Natural killer cell (primary cell): ENCODE measurements around the gene F2. TPM values are rescaled to one million over a fixed set of nuclear protein-coding genes. Genes with fewer than 3 reads are reported as not detected.
"Not testable (repeated sequence)": the region's sequence is repeated elsewhere in the genome, so short reads cannot be mapped to it uniquely, and the experiment has no call there.

Source experiments
- ATAC-seq, 3 donors: fragments of 150-1000 bp in 2 of 3; fragments of 200-7000 bp in 1 of 3; cut with Tn5 transposase; 1 replicate in 1 of 3; 2 replicates in 2 of 3; pipeline ENCODE4 v1.10.0; 2021; ENCODE audit warnings: mild to moderate bottlenecking in 2 of 3, moderate library complexity in 2 of 3
- DNase-seq, 2 donors: peaks; one replicate each; pipeline versions ENCODE4 v3.0.0 to v3.0.0-alpha.2; 2013 to 2021; ENCODE audit warnings: mixed read lengths in 1 of 2
- H3K27ac ChIP-seq: one replicate; pipeline ENCODE4 v1.5.1; 2013; ENCODE audit warnings: mild to moderate bottlenecking, low read length
- H3K27me3 ChIP-seq: one replicate; pipeline ENCODE4 v1.6.1; 2013; ENCODE audit warnings: low read length; ENCODE audit not compliant: control insufficient read depth, insufficient read depth
- H3K36me3 ChIP-seq: one replicate; pipeline ENCODE4 v1.6.1; 2013; ENCODE audit warnings: low read length; ENCODE audit not compliant: control insufficient read depth, insufficient read depth
- H3K4me1 ChIP-seq: one replicate; pipeline ENCODE4 v1.6.1; 2013; ENCODE audit warnings: low read length; ENCODE audit not compliant: control insufficient read depth, insufficient read depth
- H3K4me3 ChIP-seq: one replicate; pipeline ENCODE4 v1.5.1; 2013; ENCODE audit warnings: low read length
- H3K9me3 ChIP-seq: one replicate; pipeline ENCODE4 v1.6.1; 2013; ENCODE audit warnings: low read length; ENCODE audit not compliant: control insufficient read depth, insufficient read depth
- H3K27ac Mint-ChIP-seq, 2 donors: one replicate each; pipeline ENCODE4 v1.8.0; 2022; ENCODE audit warnings: mild to moderate bottlenecking in 2 of 2, mixed read lengths in 2 of 2, moderate library complexity in 1 of 2
- H3K27me3 Mint-ChIP-seq, 2 donors: one replicate each; pipeline ENCODE4 v1.8.0; 2022; ENCODE audit warnings: low read depth in 2 of 2, mixed read lengths in 2 of 2
- H3K36me3 Mint-ChIP-seq: one replicate; pipeline ENCODE4 v1.8.0; 2022; ENCODE audit warnings: mixed read lengths
- H3K4me1 Mint-ChIP-seq, 2 donors: one replicate each; pipeline ENCODE4 v1.8.0; 2022; ENCODE audit warnings: mixed read lengths in 2 of 2
- H3K4me3 Mint-ChIP-seq: one replicate; pipeline ENCODE4 v1.8.0; 2022; ENCODE audit warnings: mild to moderate bottlenecking, moderate library complexity, mixed read lengths
- H3K9me3 Mint-ChIP-seq, 2 donors: one replicate each; pipeline ENCODE4 v1.8.0; 2022; ENCODE audit warnings: mixed read lengths in 2 of 2
- CTCF ChIP-seq: fragments of 200-600 bp; IDR thresholded peaks from one replicate; pipeline ENCODE4 v1.8.0; 2022; ENCODE audit warnings: antibody characterized with exemption
- WGBS: methylation state at CpG from one replicate; pipeline ENCODE4 v1.1.7; 2013; ENCODE audit warnings: missing lambda C conversion rate; ENCODE audit not compliant: insufficient coverage; 5-methylcytosine and 5-hydroxymethylcytosine counted together
- intact Hi-C: fragments of 100-400 bp; cut with micrococcal nuclease; formaldehyde crosslinking; loops from one replicate; pipeline ENCODE4 v1.14.2; 2022
- total RNA-seq, 4 donors: library from RNA; stranded (reverse); fragments of 120-200 nt in 1 of 4; gene quantifications; one replicate each; pipeline versions ENCODE4 v1.2.3 to v1.2.4, GENCODE V29; 2013 to 2022

Gene F2
- total RNA-seq, 3 donors from 2014 or later (not counting 1 experiment from before 2014, with no cell fraction given): 0.14 TPM; not detected in 2

- Histone ChIP-seq H3K27me3 (no peaks in the 10 kb centered on the region), H3K36me3 (peaks cover 40% of the 10 kb centered on the region), H3K27ac (peak overlapping the region; percentile 53), H3K4me1 (peaks cover 41% of the 10 kb centered on the region), H3K9me3 (no peaks in the 10 kb centered on the region), H3K4me3 (peak overlapping the region; percentile 85)
- ATAC-seq: no peak
- peaks cover 32 to 50% of the 10 kb centered on the region in 2 donors for H3K4me1 Mint-ChIP-seq
- no peaks in the 10 kb centered on the region for H3K27me3 Mint-ChIP-seq
- intact Hi-C loops: loop anchor here (2.0 kb wide), 2 partner anchors 352 to 548 kb away; partner anchors contain the start of gene ACP2
- H3K27ac Mint-ChIP-seq: peak overlapping the region; percentile 84 to 94
- 2% methylated on average over 29 of the region's 29 CpGs for WGBS
- peak overlapping the region; percentile 97 for H3K4me3 Mint-ChIP-seq
- no peak for DNase-seq
- no peaks in the 10 kb centered on the region for H3K36me3 Mint-ChIP-seq
- H3K9me3 Mint-ChIP-seq: no peaks in the 10 kb centered on the region
- no peak for TF ChIP-seq CTCF
Measured at GRCh38 chr11:46701078-46701654, 17.8 kb upstream of the F2 start.

- peaks cover 41% of the 10 kb centered on the region for H3K36me3 ChIP-seq
- no peaks in the 10 kb centered on the region for H3K36me3 Mint-ChIP-seq
- 97% methylated on average over 31 of the region's 31 CpGs for WGBS
Measured at GRCh38 chr11:46705070-46705688, 13.8 kb upstream of the F2 start.

GRCh38 chr11:46706886-46707285 lies 12.1 kb upstream of the F2 start:
- ATAC-seq (no peak), DNase-seq (no peak)
- no peaks in the 10 kb centered on the region for H3K36me3 Mint-ChIP-seq
- H3K27ac Mint-ChIP-seq: no peak overlapping the region
- H3K4me3 ChIP-seq: no peak overlapping the region
- H3K27me3 Mint-ChIP-seq: no peaks in the 10 kb centered on the region
- H3K27me3 ChIP-seq: no peaks in the 10 kb centered on the region
- H3K9me3 Mint-ChIP-seq: no peaks in the 10 kb centered on the region
- no peak for TF ChIP-seq CTCF
- H3K36me3 ChIP-seq: peaks cover 41% of the 10 kb centered on the region
- peaks cover 7% of the 10 kb centered on the region for H3K4me1 ChIP-seq
- H3K4me3 Mint-ChIP-seq: no peak overlapping the region
- peaks cover under 1 to 12% of the 10 kb centered on the region in 2 donors for H3K4me1 Mint-ChIP-seq
- intact Hi-C loops: no loop called here
- no peaks in the 10 kb centered on the region for H3K9me3 ChIP-seq
- WGBS: 93% methylated on average over 7 of the region's 7 CpGs
- H3K27ac ChIP-seq: no peak overlapping the region

More at GRCh38 chr11:46705070-46705688, 13.8 kb upstream of the F2 start:
- no peak for ATAC-seq
- Mint-ChIP-seq H3K27me3 (no peaks in the 10 kb centered on the region), H3K9me3 (no peaks in the 10 kb centered on the region), H3K27ac (no peak overlapping the region), H3K4me1 (peaks cover 16 to 29% of the 10 kb centered on the region in 2 donors), H3K4me3 (no peak overlapping the region)
- H3K27me3 ChIP-seq: no peaks in the 10 kb centered on the region
- H3K4me1 ChIP-seq: peaks cover 14% of the 10 kb centered on the region
- DNase-seq: no peak
- no peaks in the 10 kb centered on the region for H3K9me3 ChIP-seq
- TF ChIP-seq CTCF: no peak
- H3K4me3 ChIP-seq: no peak overlapping the region
- H3K27ac ChIP-seq: no peak overlapping the region
- intact Hi-C loops: no loop called here

- H3K4me3 ChIP-seq, H3K27ac Mint-ChIP-seq, H3K4me1 ChIP-seq, H3K27me3 Mint-ChIP-seq, DNase-seq, H3K36me3 Mint-ChIP-seq, H3K27ac ChIP-seq, H3K27me3 ChIP-seq, H3K9me3 Mint-ChIP-seq, H3K4me1 Mint-ChIP-seq, intact Hi-C loops, ATAC-seq, H3K9me3 ChIP-seq, H3K4me3 Mint-ChIP-seq: not testable (repeated sequence)
- H3K36me3 ChIP-seq: peaks cover 26% of the 10 kb centered on the region
- 95% methylated on average over 9 of the region's 9 CpGs for WGBS
Measured at GRCh38 chr11:46709351-46709750, 9.7 kb upstream of the F2 start.
